RWPE1 (cell line): Measurements from ENCODE around the gene CES5A.
"Not testable (repeated sequence)": the region's sequence is repeated elsewhere in the genome, so short reads cannot be mapped to it uniquely, and the experiment has no call there.

ENCODE experiments used
- CTCF ChIA-PET: fragments of 350-600 bp; sonication (Branson Sonifier 250); formaldehyde crosslinking; extraction: SDS; loops from one replicate; lab custom pipeline; 2021; lab: Yijun Ruan, JAX
- POLR2A ChIA-PET: fragments of 400-600 bp; formaldehyde crosslinking; extraction: SDS; loops from one replicate; lab custom pipeline; 2020; ENCODE audit warnings: antibody characterized with exemption; ENCODE audit not compliant: low non-redundant PET; lab: Yijun Ruan, JAX
- DNase-seq: peaks from one replicate; pipeline ENCODE4 v3.0.0; 2012; ENCODE audit warnings: low spot score
- H3K27ac ChIP-seq: fragments of 450-650 bp; 2 replicates; pipeline ENCODE4 v1.5.1; 2017
- TF ChIP-seq, protein P1 (sequence below): fragments of 450-650 bp; conservative IDR thresholded peaks from 2 replicates; pipeline ENCODE4 v1.5.1; 2017; ENCODE audit warnings: low read depth, mild to moderate bottlenecking

CES5A gene

GRCh38 chr16:55846598-55847346, 28.4 kb downstream of the CES5A start:
- TF ChIP-seq, protein P1, sequence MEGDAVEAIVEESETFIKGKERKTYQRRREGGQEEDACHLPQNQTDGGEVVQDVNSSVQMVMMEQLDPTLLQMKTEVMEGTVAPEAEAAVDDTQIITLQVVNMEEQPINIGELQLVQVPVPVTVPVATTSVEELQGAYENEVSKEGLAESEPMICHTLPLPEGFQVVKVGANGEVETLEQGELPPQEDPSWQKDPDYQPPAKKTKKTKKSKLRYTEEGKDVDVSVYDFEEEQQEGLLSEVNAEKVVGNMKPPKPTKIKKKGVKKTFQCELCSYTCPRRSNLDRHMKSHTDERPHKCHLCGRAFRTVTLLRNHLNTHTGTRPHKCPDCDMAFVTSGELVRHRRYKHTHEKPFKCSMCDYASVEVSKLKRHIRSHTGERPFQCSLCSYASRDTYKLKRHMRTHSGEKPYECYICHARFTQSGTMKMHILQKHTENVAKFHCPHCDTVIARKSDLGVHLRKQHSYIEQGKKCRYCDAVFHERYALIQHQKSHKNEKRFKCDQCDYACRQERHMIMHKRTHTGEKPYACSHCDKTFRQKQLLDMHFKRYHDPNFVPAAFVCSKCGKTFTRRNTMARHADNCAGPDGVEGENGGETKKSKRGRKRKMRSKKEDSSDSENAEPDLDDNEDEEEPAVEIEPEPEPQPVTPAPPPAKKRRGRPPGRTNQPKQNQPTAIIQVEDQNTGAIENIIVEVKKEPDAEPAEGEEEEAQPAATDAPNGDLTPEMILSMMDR = no peak
- ChIA-PET CTCF (interaction anchor here (0.6 to 0.7 kb wide), 3 partner anchors 13 to 135 kb away, joined by 3 to 4 read pairs (median 3); no protein-coding TSS in a partner anchor), POLR2A (no interaction called here)
- no peak overlapping the region for H3K27ac ChIP-seq
- no peak for DNase-seq

GRCh38 chr16:55843105-55843395, 32.1 kb downstream of the CES5A start:
- ChIA-PET POLR2A (no interaction called here), CTCF (no interaction called here)
- DNase-seq = no peak
- no peak overlapping the region for H3K27ac ChIP-seq
- TF ChIP-seq, protein P1 = peak; percentile 46

GRCh38 chr16:55842369-55843104, 32.6 kb downstream of the CES5A start:
- ChIA-PET CTCF (interaction anchor here (0.6 to 1.0 kb wide), 2 partner anchors 130 to 263 kb away, joined by 3 to 5 read pairs; no protein-coding TSS in a partner anchor), POLR2A (no interaction called here)
- DNase-seq = peak; percentile 58
- TF ChIP-seq, protein P1 = peak; percentile 85
- H3K27ac ChIP-seq = no peak overlapping the region

DNA sequence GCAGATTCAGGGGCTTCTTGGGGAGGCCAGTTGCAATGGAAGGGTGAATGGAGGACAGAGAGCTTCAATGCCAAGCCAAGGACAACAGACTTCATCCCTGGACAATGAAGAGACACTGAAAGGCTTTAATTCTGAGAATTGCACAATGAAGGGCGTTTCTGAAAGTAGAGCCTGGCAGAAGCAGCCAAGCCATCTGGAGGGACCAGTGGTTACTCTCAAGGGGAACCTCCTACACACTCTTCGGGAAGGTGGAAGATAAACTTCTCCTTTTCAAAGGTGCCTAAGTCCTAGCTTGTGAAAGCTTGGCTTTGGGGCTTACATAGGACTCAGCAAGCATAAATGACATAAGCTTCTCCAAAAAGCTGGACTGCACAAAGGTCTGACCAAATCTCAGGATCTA, 36.1 kb downstream of the CES5A start:
- TF ChIP-seq, protein P1 = no peak
- H3K27ac ChIP-seq = no peak overlapping the region
- ChIA-PET CTCF (interaction anchor here (0.5 kb wide), 1 partner anchor 127 kb away, joined by 3 read pairs; no protein-coding TSS in a partner anchor), POLR2A (interaction anchor here (0.6 kb wide), 1 partner anchor 85 kb away, joined by 3 read pairs; no protein-coding TSS in a partner anchor)
- no peak for DNase-seq

GRCh38 chr16:55836158-55836611, 39.0 kb downstream of the CES5A start:
- peak overlapping the region; percentile 45; the same call in 1 of the 2 replicates for H3K27ac ChIP-seq
- no peak for DNase-seq
- POLR2A ChIA-PET = no interaction called here
- CTCF ChIA-PET = interaction anchor here (0.6 kb wide), 1 partner anchor 213 kb away, joined by 3 read pairs; no protein-coding TSS in a partner anchor
- TF ChIP-seq, protein P1 = no peak

- POLR2A ChIA-PET = no interaction called here
- no peak overlapping the region for H3K27ac ChIP-seq
- CTCF ChIA-PET = interaction anchor here (0.6 kb wide), 1 partner anchor 213 kb away, joined by 3 read pairs; no protein-coding TSS in a partner anchor
- TF ChIP-seq, protein P1 = no peak
- DNase-seq = no peak
Observed at GRCh38 chr16:55835581-55835980, 39.6 kb downstream of the CES5A start.

- H3K27ac ChIP-seq, CTCF ChIA-PET, POLR2A ChIA-PET, DNase-seq: not testable (repeated sequence)
Observed at GRCh38 chr16:55835173-55835572, 40.0 kb downstream of the CES5A start.
